ENCODE measurements around the gene TOGARAM1.

The TOGARAM1 gene

DNA sequence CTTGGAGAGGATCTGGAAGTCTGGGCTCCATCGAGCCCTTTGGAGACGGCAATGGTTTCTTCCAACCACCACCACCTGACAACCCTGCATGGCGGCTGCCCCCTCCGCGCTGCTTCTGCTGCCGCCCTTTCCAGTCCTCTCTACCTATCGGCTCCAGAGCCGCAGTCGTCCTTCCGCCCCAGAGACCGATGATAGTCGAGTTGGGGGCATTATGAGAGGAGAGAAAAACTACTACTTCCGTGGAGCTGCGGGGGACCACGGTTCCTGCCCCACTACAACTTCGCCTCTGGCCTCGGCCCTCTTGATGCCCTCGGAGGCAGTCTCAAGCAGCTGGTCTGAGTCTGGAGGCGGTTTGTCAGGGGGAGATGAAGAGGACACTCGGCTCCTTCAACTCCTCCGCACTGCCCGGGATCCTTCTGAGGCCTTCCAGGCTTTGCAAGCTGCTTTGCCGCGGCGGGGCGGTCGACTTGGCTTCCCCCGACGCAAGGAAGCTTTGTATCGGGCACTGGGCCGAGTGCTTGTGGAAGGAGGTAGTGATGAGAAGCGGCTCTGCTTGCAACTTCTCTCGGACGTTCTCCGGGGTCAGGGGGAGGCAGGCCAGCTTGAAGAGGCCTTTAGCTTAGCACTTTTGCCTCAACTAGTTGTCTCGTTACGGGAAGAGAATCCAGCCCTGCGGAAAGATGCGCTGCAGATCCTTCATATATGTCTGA, 499 bp downstream of the TOGARAM1 start:
- H3K4me1 ChIP-seq (ENCODE audit: control insufficient read depth, insufficient read depth, low read length, unreplicated experiment), result peaks cover 21% of the 10 kb centered on the region
- peak overlapping the region; percentile 94 for H3K4me3 ChIP-seq (ENCODE audit: low read depth, low read length)
- no peaks in the 10 kb centered on the region for H3K36me3 ChIP-seq (ENCODE audit: insufficient read depth, low read length)
- H3K27ac ChIP-seq (ENCODE audit: low read depth, low read length), result peak overlapping the region; percentile 60
- H2AFZ ChIP-seq (ENCODE audit: low read length, unreplicated experiment), result peak overlapping the region; percentile 65
- H3K79me2 ChIP-seq (ENCODE audit: control insufficient read depth, insufficient read depth, low read length, unreplicated experiment), result peaks cover 91% of the 10 kb centered on the region
- H3K27me3 ChIP-seq (ENCODE audit: insufficient read depth, low read length), result no peaks in the 10 kb centered on the region

DNA sequence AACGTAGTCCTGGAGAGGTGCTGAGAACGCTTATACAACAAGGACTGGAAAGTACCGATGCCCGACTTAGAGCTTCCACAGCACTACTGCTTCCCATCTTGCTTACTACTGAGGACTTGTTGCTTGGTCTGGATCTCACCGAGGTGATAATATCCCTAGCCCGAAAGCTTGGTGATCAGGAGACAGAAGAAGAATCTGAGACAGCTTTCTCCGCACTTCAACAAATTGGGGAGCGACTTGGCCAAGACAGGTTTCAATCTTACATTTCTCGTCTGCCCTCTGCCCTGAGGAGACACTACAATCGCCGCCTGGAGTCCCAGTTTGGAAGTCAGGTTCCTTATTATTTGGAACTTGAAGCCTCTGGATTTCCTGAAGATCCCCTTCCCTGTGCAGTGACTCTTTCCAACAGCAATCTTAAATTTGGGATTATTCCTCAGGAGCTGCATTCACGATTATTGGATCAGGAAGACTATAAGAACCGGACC, 1.1 kb downstream of the TOGARAM1 start:
- Histone ChIP-seq H3K36me3 (ENCODE audit: insufficient read depth, low read length) (no peaks in the 10 kb centered on the region), H3K4me3 (ENCODE audit: low read depth, low read length) (peak overlapping the region; percentile 94), H3K27ac (ENCODE audit: low read depth, low read length) (no peak overlapping the region), H3K27me3 (ENCODE audit: insufficient read depth, low read length) (no peaks in the 10 kb centered on the region), H3K79me2 (ENCODE audit: control insufficient read depth, insufficient read depth, low read length, unreplicated experiment) (peaks cover 91% of the 10 kb centered on the region), H2AFZ (ENCODE audit: low read length, unreplicated experiment) (peak overlapping the region; percentile 65), H3K4me1 (ENCODE audit: control insufficient read depth, insufficient read depth, low read length, unreplicated experiment) (peaks cover 20% of the 10 kb centered on the region)

GRCh38 chr14:44963775-44964380, 1.9 kb downstream of the TOGARAM1 start:
- Histone ChIP-seq H3K79me2 (ENCODE audit: control insufficient read depth, insufficient read depth, low read length, unreplicated experiment) (peaks cover 89% of the 10 kb centered on the region), H3K27me3 (ENCODE audit: insufficient read depth, low read length) (no peaks in the 10 kb centered on the region), H3K27ac (ENCODE audit: low read depth, low read length) (no peak overlapping the region), H2AFZ (ENCODE audit: low read length, unreplicated experiment) (no peak overlapping the region), H3K4me1 (ENCODE audit: control insufficient read depth, insufficient read depth, low read length, unreplicated experiment) (peaks cover 15% of the 10 kb centered on the region), H3K4me3 (ENCODE audit: low read depth, low read length) (peak overlapping the region; percentile 94), H3K36me3 (ENCODE audit: insufficient read depth, low read length) (peaks cover 5% of the 10 kb centered on the region; the same call in 1 of the 2 replicates)

GRCh38 chr14:44966601-44967336, 4.8 kb downstream of the TOGARAM1 start:
- Histone ChIP-seq H3K79me2 (ENCODE audit: control insufficient read depth, insufficient read depth, low read length, unreplicated experiment) (peaks cover 88% of the 10 kb centered on the region), H3K4me3 (ENCODE audit: low read depth, low read length) (peak overlapping the region; percentile 62), H3K27ac (ENCODE audit: low read depth, low read length) (no peak overlapping the region)

DNA sequence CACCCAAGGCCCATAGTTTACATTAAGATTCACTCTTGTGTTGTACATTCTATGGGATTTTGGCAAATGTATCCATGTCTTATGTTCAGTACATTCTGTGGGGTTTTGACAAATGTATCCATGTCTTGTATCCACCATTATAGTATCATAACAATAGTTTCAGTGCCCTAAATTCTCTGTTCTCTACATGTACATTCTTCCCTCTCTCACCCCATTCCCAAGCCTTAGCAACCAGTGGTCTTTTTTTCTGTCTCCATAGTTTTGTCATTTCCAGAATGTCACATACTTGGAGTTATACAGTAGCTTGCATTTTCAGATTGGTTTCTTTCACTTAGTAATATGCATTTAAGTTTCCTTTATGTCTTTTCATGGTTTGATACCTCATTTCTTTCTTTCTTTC, 6.7 kb downstream of the TOGARAM1 start:
- H3K36me3 ChIP-seq (ENCODE audit: insufficient read depth, low read length), result peaks cover 26% of the 10 kb centered on the region
- peaks cover 90% of the 10 kb centered on the region for H3K79me2 ChIP-seq (ENCODE audit: control insufficient read depth, insufficient read depth, low read length, unreplicated experiment)
- no peaks in the 10 kb centered on the region for H3K4me1 ChIP-seq (ENCODE audit: control insufficient read depth, insufficient read depth, low read length, unreplicated experiment)
- H3K4me3 ChIP-seq (ENCODE audit: low read depth, low read length), result no peak overlapping the region
- H2AFZ ChIP-seq (ENCODE audit: low read length, unreplicated experiment), result no peak overlapping the region
- H3K27me3 ChIP-seq (ENCODE audit: insufficient read depth, low read length), result no peaks in the 10 kb centered on the region
- H3K27ac ChIP-seq (ENCODE audit: low read depth, low read length), result no peak overlapping the region

More at GRCh38 chr14:44966601-44967336, 4.8 kb downstream of the TOGARAM1 start:
- H2AFZ ChIP-seq (ENCODE audit: low read length, unreplicated experiment), result no peak overlapping the region
- H3K27me3 ChIP-seq (ENCODE audit: insufficient read depth, low read length), result no peaks in the 10 kb centered on the region
- no peaks in the 10 kb centered on the region for H3K4me1 ChIP-seq (ENCODE audit: control insufficient read depth, insufficient read depth, low read length, unreplicated experiment)
- H3K36me3 ChIP-seq (ENCODE audit: insufficient read depth, low read length), result peaks cover 26% of the 10 kb centered on the region

DNA sequence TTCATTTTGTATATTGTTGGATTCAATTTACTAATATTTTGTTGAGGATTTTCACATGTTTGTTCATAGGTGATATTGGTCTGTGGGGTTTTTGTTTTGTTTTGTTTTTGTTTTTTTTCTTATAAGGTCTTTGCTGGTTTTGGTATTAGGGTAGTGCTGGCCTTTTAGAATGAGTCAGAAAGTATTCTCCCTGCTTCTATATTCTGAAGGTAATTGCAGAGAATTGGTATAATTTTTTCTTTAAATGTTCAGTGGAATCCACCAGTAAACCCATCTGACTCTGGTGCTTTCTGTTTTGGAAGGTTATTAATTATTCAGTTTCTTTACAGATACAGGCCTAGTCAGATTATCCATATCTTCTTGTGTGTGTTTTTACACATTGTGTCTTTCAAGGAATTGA, 8.9 kb downstream of the TOGARAM1 start:
- H3K27me3 ChIP-seq (ENCODE audit: insufficient read depth, low read length), result no peaks in the 10 kb centered on the region
- peaks cover 84% of the 10 kb centered on the region for H3K79me2 ChIP-seq (ENCODE audit: control insufficient read depth, insufficient read depth, low read length, unreplicated experiment)
- no peaks in the 10 kb centered on the region for H3K4me1 ChIP-seq (ENCODE audit: control insufficient read depth, insufficient read depth, low read length, unreplicated experiment)

GRCh38 chr14:44971459-44971858, 9.5 kb downstream of the TOGARAM1 start:
- no peak overlapping the region for H3K4me3 ChIP-seq (ENCODE audit: low read depth, low read length)
- no peak overlapping the region for H3K27ac ChIP-seq (ENCODE audit: low read depth, low read length)
- peaks cover 86% of the 10 kb centered on the region for H3K79me2 ChIP-seq (ENCODE audit: control insufficient read depth, insufficient read depth, low read length, unreplicated experiment)
- no peaks in the 10 kb centered on the region for H3K27me3 ChIP-seq (ENCODE audit: insufficient read depth, low read length)
- no peak overlapping the region for H2AFZ ChIP-seq (ENCODE audit: low read length, unreplicated experiment)
- no peaks in the 10 kb centered on the region for H3K4me1 ChIP-seq (ENCODE audit: control insufficient read depth, insufficient read depth, low read length, unreplicated experiment)
- peaks cover 26% of the 10 kb centered on the region for H3K36me3 ChIP-seq (ENCODE audit: insufficient read depth, low read length)

More for the DNA sequence above, 8.9 kb downstream of the TOGARAM1 start:
- Histone ChIP-seq H3K36me3 (ENCODE audit: insufficient read depth, low read length) (peaks cover 26% of the 10 kb centered on the region), H2AFZ (ENCODE audit: low read length, unreplicated experiment) (no peak overlapping the region), H3K27ac (ENCODE audit: low read depth, low read length) (no peak overlapping the region), H3K4me3 (ENCODE audit: low read depth, low read length) (no peak overlapping the region)

GRCh38 chr14:44979273-44979672, 17.3 kb downstream of the TOGARAM1 start:
- Histone ChIP-seq H2AFZ (ENCODE audit: low read length, unreplicated experiment) (no peak overlapping the region), H3K4me3 (ENCODE audit: low read depth, low read length) (no peak overlapping the region), H3K36me3 (ENCODE audit: insufficient read depth, low read length) (no peaks in the 10 kb centered on the region; the same call in 1 of the 2 replicates), H3K27me3 (ENCODE audit: insufficient read depth, low read length) (no peaks in the 10 kb centered on the region), H3K27ac (ENCODE audit: low read depth, low read length) (no peak overlapping the region), H3K79me2 (ENCODE audit: control insufficient read depth, insufficient read depth, low read length, unreplicated experiment) (peaks cover 44% of the 10 kb centered on the region), H3K4me1 (ENCODE audit: control insufficient read depth, insufficient read depth, low read length, unreplicated experiment) (no peaks in the 10 kb centered on the region)

DNA sequence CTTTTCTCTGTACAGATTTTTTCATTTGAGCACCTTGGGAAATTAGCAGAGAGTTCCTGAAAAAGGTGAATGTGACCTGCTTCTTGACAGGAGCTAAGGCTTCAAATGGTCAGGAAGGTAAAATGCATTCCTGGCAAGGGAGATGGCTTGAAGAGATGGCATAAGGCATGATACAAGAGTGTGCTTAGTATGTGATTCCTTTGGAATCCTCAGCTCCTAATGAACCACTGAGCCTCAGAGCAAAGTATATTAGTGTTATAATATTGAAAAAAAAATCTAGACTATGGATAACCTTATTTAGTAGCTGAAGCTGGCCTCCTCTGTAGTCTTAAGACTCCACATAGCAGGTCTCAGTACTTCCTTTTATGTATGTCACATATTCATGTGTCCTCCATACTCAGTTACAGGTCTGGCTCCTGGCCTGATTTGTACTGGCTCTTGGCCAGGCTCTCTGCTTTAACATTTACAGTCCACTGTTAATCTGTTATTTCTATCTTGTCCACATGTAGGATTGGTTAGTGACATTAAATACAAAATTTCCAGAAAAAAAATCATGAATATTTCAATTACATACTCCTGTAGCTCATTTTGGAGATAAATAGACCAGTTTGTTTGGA, 17.9 kb downstream of the TOGARAM1 start:
- Histone ChIP-seq H3K4me1 (ENCODE audit: control insufficient read depth, insufficient read depth, low read length, unreplicated experiment) (no peaks in the 10 kb centered on the region), H3K4me3 (ENCODE audit: low read depth, low read length) (no peak overlapping the region), H3K79me2 (ENCODE audit: control insufficient read depth, insufficient read depth, low read length, unreplicated experiment) (peaks cover 38% of the 10 kb centered on the region), H2AFZ (ENCODE audit: low read length, unreplicated experiment) (no peak overlapping the region), H3K27ac (ENCODE audit: low read depth, low read length) (no peak overlapping the region), H3K36me3 (ENCODE audit: insufficient read depth, low read length) (no peaks in the 10 kb centered on the region), H3K27me3 (ENCODE audit: insufficient read depth, low read length) (no peaks in the 10 kb centered on the region)

DNA sequence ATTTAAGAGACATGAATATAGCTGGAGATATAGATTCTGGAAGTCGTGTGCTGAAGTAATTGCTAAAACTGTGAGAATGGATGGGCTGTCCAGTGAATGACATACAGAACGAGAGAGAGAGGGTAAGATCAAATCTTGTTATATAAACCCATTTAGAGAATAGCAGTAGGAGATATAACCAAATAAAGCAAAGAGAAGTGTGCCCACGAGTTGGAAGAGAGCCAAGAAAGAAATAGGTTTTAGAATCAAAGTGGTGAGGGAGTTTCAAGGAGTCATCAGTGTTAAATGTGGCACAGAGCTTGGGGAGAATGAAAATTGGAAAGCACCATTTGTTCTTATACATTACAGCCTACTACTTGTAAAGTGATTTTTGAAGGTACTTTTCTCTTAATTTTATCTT, 19.2 kb downstream of the TOGARAM1 start:
- Histone ChIP-seq H3K4me3 (ENCODE audit: low read depth, low read length) (no peak overlapping the region), H3K27ac (ENCODE audit: low read depth, low read length) (no peak overlapping the region), H3K4me1 (ENCODE audit: control insufficient read depth, insufficient read depth, low read length, unreplicated experiment) (no peaks in the 10 kb centered on the region), H2AFZ (ENCODE audit: low read length, unreplicated experiment) (no peak overlapping the region), H3K36me3 (ENCODE audit: insufficient read depth, low read length) (no peaks in the 10 kb centered on the region), H3K79me2 (ENCODE audit: control insufficient read depth, insufficient read depth, low read length, unreplicated experiment) (peaks cover 38% of the 10 kb centered on the region), H3K27me3 (ENCODE audit: insufficient read depth, low read length) (no peaks in the 10 kb centered on the region)

All from ACC112 (cell line).